ENCODE measurements around the gene CCN6. TPM values are rescaled to one million over a fixed set of nuclear protein-coding genes. Genes with fewer than 3 reads are reported as not detected.

The CCN6 gene
- total RNA-seq, 1 donor from 2014 or later: not detected

DNA sequence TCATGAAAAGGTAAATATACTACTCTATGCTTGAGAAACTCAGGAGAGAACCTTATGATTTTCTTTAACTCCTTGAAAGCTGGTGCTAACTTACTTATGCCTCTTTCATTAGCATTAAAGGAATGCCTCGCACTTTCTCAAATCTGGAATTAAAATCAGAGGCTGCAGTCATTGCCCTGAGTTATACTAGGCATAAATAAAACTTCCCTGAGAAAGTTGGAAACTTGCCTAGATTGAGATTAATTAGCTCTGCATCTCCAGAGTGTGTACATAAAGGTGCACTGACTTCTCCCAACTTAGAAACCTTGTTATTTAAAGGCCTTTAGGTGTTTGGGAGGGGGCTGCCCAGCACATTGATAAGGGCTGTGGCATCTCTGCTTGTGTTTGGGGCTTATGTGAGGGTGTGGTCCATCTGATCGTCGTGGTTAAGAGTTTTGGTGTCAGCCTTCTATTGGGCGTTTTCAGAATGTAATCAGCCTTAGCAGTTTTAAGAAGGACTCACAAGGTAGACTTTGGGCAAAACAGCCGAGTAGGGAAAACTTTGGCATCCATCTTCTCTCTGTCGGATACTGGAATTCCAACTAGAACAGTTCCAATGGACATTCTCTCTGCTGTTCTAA, 32.1 kb upstream of the CCN6 start:
- peaks cover 35% of the 10 kb centered on the region for H3K4me1 ChIP-seq
- no peaks in the 10 kb centered on the region for H3K36me3 ChIP-seq
- TF ChIP-seq CTCF (IDR thresholded peaks at IDR 0.05): no peak
- TF ChIP-seq POLR2A (IDR thresholded peaks at IDR 0.05): no peak
- TF ChIP-seq POLR2AphosphoS5 (IDR thresholded peaks at IDR 0.05; ENCODE audit: insufficient read depth in 1 of 2, low read depth in 1 of 2): no peak
- no peak overlapping the region for H3K27ac ChIP-seq
- no peak overlapping the region for H3K4me3 ChIP-seq
- H3K27me3 ChIP-seq: no peaks in the 10 kb centered on the region
- DNase-seq (ENCODE audit: extremely low spot score in 2 of 2): no peak
- intact Hi-C loops (cut with DNase I): no loop called here
- no peaks in the 10 kb centered on the region for H3K9me3 ChIP-seq

DNA sequence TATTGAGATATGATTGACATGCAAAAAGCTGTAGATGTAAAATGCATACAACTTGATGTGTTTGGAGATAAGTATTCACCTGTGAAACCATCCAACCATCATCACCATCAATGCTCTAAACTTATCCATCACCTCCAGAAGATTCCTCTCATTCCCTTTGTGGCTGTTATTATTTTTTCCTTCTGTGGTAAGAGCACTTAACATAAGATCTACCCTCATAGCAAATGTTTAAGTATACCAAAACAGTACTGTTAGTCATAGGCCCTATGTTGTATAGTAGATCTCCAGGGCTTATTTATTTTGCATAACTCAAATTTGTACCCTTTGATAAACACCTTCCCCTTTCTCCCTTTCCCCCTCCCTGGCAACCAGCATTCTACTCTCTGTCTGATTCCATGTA, 31.2 kb upstream of the CCN6 start:
- Histone ChIP-seq H3K27me3 (no peaks in the 10 kb centered on the region), H3K9me3 (no peaks in the 10 kb centered on the region), H3K27ac (no peak overlapping the region), H3K4me1 (peaks cover 26% of the 10 kb centered on the region), H3K4me3 (no peak overlapping the region), H3K36me3 (no peaks in the 10 kb centered on the region)
- no peak for DNase-seq (ENCODE audit: extremely low spot score in 2 of 2)
- TF ChIP-seq POLR2A (IDR thresholded peaks at IDR 0.05): no peak
- no peak for TF ChIP-seq POLR2AphosphoS5 (IDR thresholded peaks at IDR 0.05; ENCODE audit: insufficient read depth in 1 of 2, low read depth in 1 of 2)
- no peak for TF ChIP-seq CTCF (IDR thresholded peaks at IDR 0.05)
- intact Hi-C loops (cut with DNase I): no loop called here

DNA sequence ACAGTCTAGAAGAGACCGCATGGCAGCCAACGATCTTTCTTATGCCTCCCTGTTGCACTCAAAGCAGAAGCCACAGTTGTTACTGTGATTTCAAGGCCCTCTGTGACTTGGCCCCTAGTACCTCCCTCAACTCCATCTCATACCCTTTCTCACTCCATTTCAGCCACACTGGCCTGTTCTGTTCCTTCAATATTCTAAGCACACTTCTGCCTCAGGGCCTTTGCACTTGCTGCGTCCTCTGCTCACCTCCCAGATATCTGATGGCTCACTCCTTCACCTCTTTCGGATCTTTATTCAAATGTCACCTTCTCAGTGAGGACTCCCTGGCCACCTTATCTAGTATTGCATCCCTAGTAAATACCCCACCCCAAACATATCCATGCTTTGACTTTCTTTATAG, 29.4 kb upstream of the CCN6 start:
- no peaks in the 10 kb centered on the region for H3K27me3 ChIP-seq
- intact Hi-C loops (cut with DNase I): no loop called here
- DNase-seq (ENCODE audit: extremely low spot score in 2 of 2): no peak
- TF ChIP-seq POLR2AphosphoS5 (IDR thresholded peaks at IDR 0.05; ENCODE audit: insufficient read depth in 1 of 2, low read depth in 1 of 2): no peak
- TF ChIP-seq CTCF (IDR thresholded peaks at IDR 0.05): no peak
- TF ChIP-seq POLR2A (IDR thresholded peaks at IDR 0.05): no peak
- H3K4me1 ChIP-seq: peaks cover 10% of the 10 kb centered on the region
- H3K27ac ChIP-seq: no peak overlapping the region
- H3K36me3 ChIP-seq: no peaks in the 10 kb centered on the region
- H3K4me3 ChIP-seq: no peak overlapping the region
- no peaks in the 10 kb centered on the region for H3K9me3 ChIP-seq

- no peaks in the 10 kb centered on the region for H3K36me3 ChIP-seq
- no peaks in the 10 kb centered on the region for H3K9me3 ChIP-seq
- DNase-seq (ENCODE audit: extremely low spot score in 2 of 2): no peak
- H3K27ac ChIP-seq: peak overlapping the region; percentile 6
- no peak for TF ChIP-seq POLR2A (IDR thresholded peaks at IDR 0.05)
- TF ChIP-seq POLR2AphosphoS5 (IDR thresholded peaks at IDR 0.05; ENCODE audit: insufficient read depth in 1 of 2, low read depth in 1 of 2): no peak
- TF ChIP-seq CTCF (IDR thresholded peaks at IDR 0.05): no peak
- no peaks in the 10 kb centered on the region for H3K27me3 ChIP-seq
- no peak overlapping the region for H3K4me3 ChIP-seq
- H3K4me1 ChIP-seq: peaks cover 14% of the 10 kb centered on the region
- intact Hi-C loops (cut with DNase I): no loop called here
Observed at GRCh38 chr6:112026933-112027332, 27.0 kb upstream of the CCN6 start.

- no peak for DNase-seq (ENCODE audit: extremely low spot score in 2 of 2)
- Histone ChIP-seq H3K36me3 (no peaks in the 10 kb centered on the region), H3K4me1 (peaks cover 14% of the 10 kb centered on the region), H3K4me3 (no peak overlapping the region), H3K27ac (no peak overlapping the region), H3K27me3 (no peaks in the 10 kb centered on the region), H3K9me3 (no peaks in the 10 kb centered on the region)
- intact Hi-C loops (cut with DNase I): no loop called here
- TF ChIP-seq CTCF (IDR thresholded peaks at IDR 0.05) (no peak), POLR2AphosphoS5 (IDR thresholded peaks at IDR 0.05; ENCODE audit: insufficient read depth in 1 of 2, low read depth in 1 of 2) (no peak), POLR2A (IDR thresholded peaks at IDR 0.05) (no peak)
Observed at GRCh38 chr6:112027942-112028674, 25.8 kb upstream of the CCN6 start.

All from vagina (tissue), 2 donors.